ENCODE measurements around the gene NRG3. TPM values are rescaled to one million over a fixed set of nuclear protein-coding genes. Genes with fewer than 3 reads are reported as not detected.

The NRG3 gene
- total and polyA plus RNA-seq, 3 experiments from 2014 or later = not detected

- H3K4me3 ChIP-seq (ENCODE audit: low read length) = no peak overlapping the region
- no peak overlapping the region for H3K27ac ChIP-seq (ENCODE audit: low read depth, low read length)
- Mint-ChIP-seq H3K27ac (no peak overlapping the region), H3K36me3 (no peaks in the 10 kb centered on the region), H3K4me1 (no peaks in the 10 kb centered on the region), H3K4me3 (no peak overlapping the region), H3K9me3 (peaks cover 0 to 6% (median 4%) of the 10 kb centered on the region in 5 donors), H3K27me3 (no peaks in the 10 kb centered on the region)
- no peaks in the 10 kb centered on the region for H3K36me3 ChIP-seq (ENCODE audit: insufficient read depth, low read length)
- ChIA-PET POLR2A (no interaction called here), CTCF (no interaction called here)
- no peaks in the 10 kb centered on the region for H3K9me3 ChIP-seq (ENCODE audit: low read length)
- H3K4me1 ChIP-seq (ENCODE audit: insufficient read depth, low read length) = no peaks in the 10 kb centered on the region
- no peaks in the 10 kb centered on the region for H3K27me3 ChIP-seq (ENCODE audit: insufficient read depth, low read length, poor library complexity, severe bottlenecking)
- no peak for DNase-seq
These were observed 936.6 kb downstream of the NRG3 start for GRCh38 chr10:82811621-82812020.

- H3K27ac ChIP-seq (ENCODE audit: low read depth, low read length) = no peak overlapping the region
- H3K27me3 Mint-ChIP-seq = no peaks in the 10 kb centered on the region
- H3K9me3 Mint-ChIP-seq = peaks cover 0 to 7% (median 6%) of the 10 kb centered on the region in 5 donors
- no peaks in the 10 kb centered on the region for H3K36me3 ChIP-seq (ENCODE audit: insufficient read depth, low read length)
- POLR2A ChIA-PET = no interaction called here
- CTCF ChIA-PET = no interaction called here
- no peak for DNase-seq
- no peaks in the 10 kb centered on the region for H3K9me3 ChIP-seq (ENCODE audit: low read length)
- no peak overlapping the region for H3K27ac Mint-ChIP-seq
- H3K27me3 ChIP-seq (ENCODE audit: insufficient read depth, low read length, poor library complexity, severe bottlenecking) = no peaks in the 10 kb centered on the region
- H3K4me1 ChIP-seq (ENCODE audit: insufficient read depth, low read length) = no peaks in the 10 kb centered on the region
- no peak overlapping the region for H3K4me3 Mint-ChIP-seq
- no peaks in the 10 kb centered on the region for H3K4me1 Mint-ChIP-seq
- no peak overlapping the region for H3K4me3 ChIP-seq (ENCODE audit: low read length)
- H3K36me3 Mint-ChIP-seq = no peaks in the 10 kb centered on the region
These were observed 938.9 kb downstream of the NRG3 start for GRCh38 chr10:82813856-82814255.

GRCh38 chr10:82814635-82815034 lies 939.6 kb downstream of the NRG3 start:
- no peak overlapping the region for H3K27ac ChIP-seq (ENCODE audit: low read depth, low read length)
- Mint-ChIP-seq H3K36me3 (no peaks in the 10 kb centered on the region), H3K27me3 (no peaks in the 10 kb centered on the region), H3K4me1 (no peaks in the 10 kb centered on the region), H3K9me3 (peaks cover 0 to 7% (median 6%) of the 10 kb centered on the region in 5 donors), H3K27ac (no peak overlapping the region), H3K4me3 (no peak overlapping the region)
- ChIA-PET POLR2A (no interaction called here), CTCF (no interaction called here)
- no peaks in the 10 kb centered on the region for H3K27me3 ChIP-seq (ENCODE audit: insufficient read depth, low read length, poor library complexity, severe bottlenecking)
- no peaks in the 10 kb centered on the region for H3K4me1 ChIP-seq (ENCODE audit: insufficient read depth, low read length)
- no peaks in the 10 kb centered on the region for H3K36me3 ChIP-seq (ENCODE audit: insufficient read depth, low read length)
- DNase-seq = no peak
- H3K9me3 ChIP-seq (ENCODE audit: low read length) = no peaks in the 10 kb centered on the region
- H3K4me3 ChIP-seq (ENCODE audit: low read length) = no peak overlapping the region

GRCh38 chr10:82815680-82816079 lies 940.7 kb downstream of the NRG3 start:
- Mint-ChIP-seq H3K9me3 (peaks cover 0 to 7% (median 5%) of the 10 kb centered on the region in 5 donors), H3K27me3 (no peaks in the 10 kb centered on the region), H3K27ac (no peak overlapping the region), H3K36me3 (no peaks in the 10 kb centered on the region), H3K4me3 (no peak overlapping the region), H3K4me1 (no peaks in the 10 kb centered on the region)
- ChIA-PET CTCF (no interaction called here), POLR2A (no interaction called here)
- H3K36me3 ChIP-seq (ENCODE audit: insufficient read depth, low read length) = no peaks in the 10 kb centered on the region
- no peak for DNase-seq
- no peaks in the 10 kb centered on the region for H3K4me1 ChIP-seq (ENCODE audit: insufficient read depth, low read length)
- no peak overlapping the region for H3K4me3 ChIP-seq (ENCODE audit: low read length)
- H3K9me3 ChIP-seq (ENCODE audit: low read length) = no peaks in the 10 kb centered on the region
- H3K27me3 ChIP-seq (ENCODE audit: insufficient read depth, low read length, poor library complexity, severe bottlenecking) = no peaks in the 10 kb centered on the region
- no peak overlapping the region for H3K27ac ChIP-seq (ENCODE audit: low read depth, low read length)

- Histone ChIP-seq H3K9me3 (ENCODE audit: low read length) (no peaks in the 10 kb centered on the region), H3K4me1 (ENCODE audit: insufficient read depth, low read length) (no peaks in the 10 kb centered on the region), H3K4me3 (ENCODE audit: low read length) (no peak overlapping the region), H3K27me3 (ENCODE audit: insufficient read depth, low read length, poor library complexity, severe bottlenecking) (no peaks in the 10 kb centered on the region), H3K36me3 (ENCODE audit: insufficient read depth, low read length) (no peaks in the 10 kb centered on the region), H3K27ac (ENCODE audit: low read depth, low read length) (no peak overlapping the region)
- CTCF ChIA-PET = no interaction called here
- no peaks in the 10 kb centered on the region for H3K27me3 Mint-ChIP-seq
- POLR2A ChIA-PET = no interaction called here
- H3K9me3 Mint-ChIP-seq = peaks cover 0 to 6% (median 3%) of the 10 kb centered on the region in 5 donors
- H3K4me1 Mint-ChIP-seq = no peaks in the 10 kb centered on the region
- no peak overlapping the region for H3K27ac Mint-ChIP-seq
- no peak overlapping the region for H3K4me3 Mint-ChIP-seq
- DNase-seq = no peak
- no peaks in the 10 kb centered on the region for H3K36me3 Mint-ChIP-seq
These were observed 942.9 kb downstream of the NRG3 start for GRCh38 chr10:82817676-82818422.

GRCh38 chr10:82821043-82821442 lies 946.0 kb downstream of the NRG3 start:
- no peak for DNase-seq
- Histone ChIP-seq H3K9me3 (ENCODE audit: low read length) (no peaks in the 10 kb centered on the region), H3K27me3 (ENCODE audit: insufficient read depth, low read length, poor library complexity, severe bottlenecking) (no peaks in the 10 kb centered on the region), H3K4me1 (ENCODE audit: insufficient read depth, low read length) (no peaks in the 10 kb centered on the region), H3K36me3 (ENCODE audit: insufficient read depth, low read length) (no peaks in the 10 kb centered on the region), H3K4me3 (ENCODE audit: low read length) (no peak overlapping the region), H3K27ac (ENCODE audit: low read depth, low read length) (no peak overlapping the region)
- Mint-ChIP-seq H3K4me1 (no peaks in the 10 kb centered on the region), H3K27ac (no peak overlapping the region), H3K9me3 (peaks cover 0 to 15% (median 4%) of the 10 kb centered on the region in 5 donors), H3K36me3 (no peaks in the 10 kb centered on the region), H3K27me3 (no peaks in the 10 kb centered on the region), H3K4me3 (no peak overlapping the region)
- CTCF ChIA-PET = no interaction called here
- POLR2A ChIA-PET = no interaction called here

GRCh38 chr10:82826132-82826531 lies 951.1 kb downstream of the NRG3 start:
- H3K27ac ChIP-seq (ENCODE audit: low read depth, low read length) = no peak overlapping the region
- CTCF ChIA-PET = no interaction called here
- no peaks in the 10 kb centered on the region for H3K36me3 ChIP-seq (ENCODE audit: insufficient read depth, low read length)
- no peak overlapping the region for H3K27ac Mint-ChIP-seq
- no peaks in the 10 kb centered on the region for H3K9me3 ChIP-seq (ENCODE audit: low read length)
- H3K27me3 ChIP-seq (ENCODE audit: insufficient read depth, low read length, poor library complexity, severe bottlenecking) = no peaks in the 10 kb centered on the region
- H3K9me3 Mint-ChIP-seq = peaks cover 0 to 32% (median 4%) of the 10 kb centered on the region in 5 donors
- no peaks in the 10 kb centered on the region for H3K4me1 ChIP-seq (ENCODE audit: insufficient read depth, low read length)
- no peak overlapping the region for H3K4me3 Mint-ChIP-seq
- H3K4me3 ChIP-seq (ENCODE audit: low read length) = no peak overlapping the region
- peaks cover 0 to 2% of the 10 kb centered on the region in 2 donors for H3K27me3 Mint-ChIP-seq
- no peaks in the 10 kb centered on the region for H3K4me1 Mint-ChIP-seq
- H3K36me3 Mint-ChIP-seq = no peaks in the 10 kb centered on the region
- no peak for DNase-seq
- POLR2A ChIA-PET = no interaction called here

- Histone ChIP-seq H3K27me3 (ENCODE audit: insufficient read depth, low read length, poor library complexity, severe bottlenecking) (no peaks in the 10 kb centered on the region), H3K4me3 (ENCODE audit: low read length) (no peak overlapping the region), H3K4me1 (ENCODE audit: insufficient read depth, low read length) (no peaks in the 10 kb centered on the region), H3K9me3 (ENCODE audit: low read length) (no peaks in the 10 kb centered on the region), H3K27ac (ENCODE audit: low read depth, low read length) (no peak overlapping the region), H3K36me3 (ENCODE audit: insufficient read depth, low read length) (no peaks in the 10 kb centered on the region)
- POLR2A ChIA-PET = no interaction called here
- CTCF ChIA-PET = no interaction called here
- H3K36me3 Mint-ChIP-seq = no peaks in the 10 kb centered on the region
- H3K4me3 Mint-ChIP-seq = no peak overlapping the region
- no peak for DNase-seq
- H3K4me1 Mint-ChIP-seq = no peaks in the 10 kb centered on the region
- H3K27me3 Mint-ChIP-seq = peaks cover 0 to 2% of the 10 kb centered on the region in 2 donors
- H3K27ac Mint-ChIP-seq = no peak overlapping the region
- peaks cover 0 to 32% (median 4%) of the 10 kb centered on the region in 5 donors for H3K9me3 Mint-ChIP-seq
These were observed 952.9 kb downstream of the NRG3 start for GRCh38 chr10:82827901-82828300.

All from CD8-positive, alpha-beta memory T cell (primary cell).